K562 (cell line): ENCODE data around the gene RPS28. TPM values are rescaled to one million over a fixed set of nuclear protein-coding genes. Genes with fewer than 3 reads are reported as not detected.

Experiments used
- ADNP ChIP-seq: fragments of 200-800 bp; sonication (Bioruptor generic); IDR thresholded peaks from 2 replicates; pipeline ENCODE4 v1.6.1; 2016; ENCODE audit warnings: missing genetic modification characterization, missing compliant biosample characterization
- ATF6 ChIP-seq: sonication (generic); formaldehyde crosslinking; IDR thresholded peaks from 2 replicates; pipeline ENCODE4 v1.4.0; 2020; ENCODE audit warnings: mild to moderate bottlenecking, missing genetic modification reagents
- BCOR ChIP-seq: fragments of 450-650 bp; IDR thresholded peaks from 2 replicates; pipeline ENCODE4 v1.6.1; 2016
- CBX2 ChIP-seq: fragments of 200-600 bp; sonication (generic); IDR thresholded peaks from one replicate; pipeline ENCODE4 v1.6.1; 2012; ENCODE audit warnings: mild to moderate bottlenecking, low read length, inconsistent platforms; ENCODE audit not compliant: insufficient read depth, poor library complexity, severe bottlenecking
- CREB3 ChIP-seq: fragments of 450-650 bp; conservative IDR thresholded peaks from 2 replicates; pipeline ENCODE4 v1.6.1; 2016; ENCODE audit warnings: missing genetic modification characterization, low read depth, mild to moderate bottlenecking, missing compliant biosample characterization, moderate library complexity
- DNMT1 ChIP-seq: fragments of 450-650 bp; IDR thresholded peaks from 2 replicates; pipeline ENCODE4 v1.6.1; 2016; ENCODE audit warnings: antibody characterized with exemption, mild to moderate bottlenecking
- DPF2 ChIP-seq: fragments of 450-650 bp; IDR thresholded peaks from 2 replicates; pipeline ENCODE4 v1.6.1; 2016
- HNRNPL ChIP-seq: fragments of 200-400 bp; formaldehyde crosslinking; IDR thresholded peaks from 2 replicates; pipeline ENCODE4 v1.6.1; 2017; ENCODE audit warnings: low read depth, mild to moderate bottlenecking, low read length
- HOMEZ ChIP-seq: fragments of 250-450 bp; sonication (Bioruptor Pico); IDR thresholded peaks from 2 replicates; pipeline ENCODE4 v1.4.0; 2020; ENCODE audit warnings: mild to moderate bottlenecking, moderate library complexity
- LCOR ChIP-seq: sonication (generic); formaldehyde crosslinking; IDR thresholded peaks from 2 replicates; pipeline ENCODE4 v1.8.0; 2022; ENCODE audit warnings: mild to moderate bottlenecking, missing genetic modification reagents
- MAFF ChIP-seq: IDR thresholded peaks from 2 replicates; pipeline ENCODE4 v1.6.1; 2012; ENCODE audit warnings: low read length, improper control_type of control experiment
- MCM3 ChIP-seq: fragments of 450-650 bp; IDR thresholded peaks from 2 replicates; pipeline ENCODE4 v1.6.1; 2016
- MIER1 ChIP-seq: fragments of 450-650 bp; IDR thresholded peaks from 2 replicates; pipeline ENCODE4 v1.6.1; 2016; ENCODE audit warnings: antibody characterized with exemption, mild to moderate bottlenecking, low read depth
- NR2C1 ChIP-seq, 2 experiments: fragments of 450-650 bp; IDR thresholded peaks; 2 replicates each; pipeline ENCODE4 v1.6.1; 2017; ENCODE audit warnings: mild to moderate bottlenecking in 2 of 2, antibody characterized with exemption in 1 of 2, inconsistent platforms in 1 of 2, missing compliant biosample characterization in 1 of 2, missing genetic modification characterization in 1 of 2
- RBM39 ChIP-seq: fragments of 200-400 bp; formaldehyde crosslinking; optimal IDR thresholded peaks from 2 replicates; pipeline ENCODE3; 2018; ENCODE audit warnings: low read depth, low read length
- TEAD1 ChIP-seq, 2 experiments: fragments of 450-650 bp in 1 of 2; sonication (generic) in 1 of 2; formaldehyde crosslinking; IDR thresholded peaks; 2 replicates each; pipeline versions ENCODE4 v1.4.0 to v1.8.0; 2020 to 2022; ENCODE audit warnings: mild to moderate bottlenecking in 2 of 2, missing genetic modification reagents in 1 of 2
- ZBTB9 ChIP-seq: fragments of 450-650 bp; formaldehyde crosslinking; IDR thresholded peaks from 2 replicates; pipeline ENCODE4 v1.4.0; 2020; ENCODE audit warnings: mild to moderate bottlenecking, moderate library complexity
- ZFP30 ChIP-seq: fragments of 250-450 bp; sonication (Bioruptor Pico); IDR thresholded peaks from 2 replicates; pipeline ENCODE4 v1.8.0; 2022; ENCODE audit warnings: moderate library complexity, mild to moderate bottlenecking, inconsistent platforms, borderline replicate concordance
- ZNF121 ChIP-seq: sonication (generic); formaldehyde crosslinking; conservative IDR thresholded peaks from 2 replicates; pipeline ENCODE4 v1.8.0; 2022; ENCODE audit warnings: missing genetic modification reagents
- ZNF175 ChIP-seq: fragments of 200-800 bp; sonication (Bioruptor generic); IDR thresholded peaks from 2 replicates; pipeline ENCODE4 v1.6.1; 2016; ENCODE audit warnings: low read depth, mild to moderate bottlenecking, missing genetic modification characterization, missing compliant biosample characterization
- ZNF184 ChIP-seq: sonication (generic); formaldehyde crosslinking; IDR thresholded peaks from 2 replicates; pipeline ENCODE4 v1.5.0; 2020; ENCODE audit warnings: missing genetic modification reagents
- ZNF217 ChIP-seq: sonication (generic); formaldehyde crosslinking; IDR thresholded peaks from 2 replicates; pipeline ENCODE4 v1.8.0; 2022; ENCODE audit warnings: mild to moderate bottlenecking, missing genetic modification reagents
- ZNF311 ChIP-seq: fragments of 250-450 bp; sonication (Bioruptor Pico); IDR thresholded peaks from 2 replicates; pipeline ENCODE4 v1.4.0; 2020; ENCODE audit warnings: mild to moderate bottlenecking, moderate library complexity
- polyA plus RNA-seq, 8 experiments: library from polyadenylated mRNA; depleted of rRNA in 4 of 8; stranded (reverse) in 5 of 8; unstranded in 3 of 8; fragments of >200 nt; fragmentation: Nextera tagmentation in 2 of 8; fragmentation: Illumina TruSeq in 1 of 8; extraction: Ambion mirVana in 2 of 8; extraction: Trizol in 1 of 8; gene quantifications; 2 replicates each; pipeline versions ENCODE4 v1.2.1 to v1.2.3, GENCODE V29; 2011 to 2014; ENCODE audit warnings: inconsistent platforms in 1 of 8, missing spikeins in 1 of 8
- total RNA-seq, 7 experiments: library from RNA; depleted of rRNA in 6 of 7; stranded (reverse); fragments of >200 nt in 6 of 7; fragmentation: Illumina TruSeq in 2 of 7; extraction: Trizol in 2 of 7; gene quantifications; 2 replicates each; pipeline versions ENCODE4 v1.2.1 to v1.2.3, GENCODE V29; 2011 to 2021; ENCODE audit warnings: low replicate concordance in 1 of 7

Gene RPS28
- total and polyA plus RNA-seq, 9 of the 15 experiments (the other 6 are each of a cell fraction or from before 2014, with no cell fraction given), result 165 to 2,827 (median 1,303) TPM

- TF ChIP-seq NR2C1 (IDR thresholded peaks at IDR 0.05) (0 out of 2 replicates have a peak, but pooled peaks have one; percentile 34), NR2C1 (tag; IDR thresholded peaks at IDR 0.05) (no peak), MIER1 (peak; percentile 60; the same call in 1 of the 2 replicates), HOMEZ (no peak), ATF6 (peak; percentile 20; the same call in 1 of the 2 replicates), CBX2 (no peak), HNRNPL (no peak), ZNF184 (CRISPR knock-in tag) (no peak), RBM39 (no peak), MAFF (peak; percentile 53; the same call in 1 of the 2 replicates), ZNF217 (CRISPR knock-in tag) (no peak), ADNP (tag) (no peak), ZNF311 (no peak), TEAD1 (CRISPR knock-in tag; IDR thresholded peaks at IDR 0.05) (0 out of 4 replicates have a peak, but pooled peaks have one; percentile 2 to 10), CREB3 (no peak), DPF2 (no peak), DNMT1 (no peak), MCM3 (no peak), LCOR (CRISPR knock-in tag) (0 out of 2 replicates have a peak, but pooled peaks have one; percentile 2), BCOR (no peak), ZNF121 (no peak), ZBTB9 (no peak), ZNF175 (CRISPR knock-in tag) (no peak), ZFP30 (CRISPR knock-in tag) (no peak)
These were observed at the start of gene RPS28, which contains the start of gene NDUFA7 (continued) for GRCh38 chr19:8321067-8321985.
